GM12801 (cell line): ENCODE measurements around the gene BRME1.

Experiments
- TF ChIP-seq, protein P1 (sequence below): IDR thresholded peaks from one replicate; pipeline ENCODE4 v1.5.1; 2011; ENCODE audit warnings: control low read depth; ENCODE audit not compliant: insufficient read length; ENCODE audit errors: extremely low read depth

BRME1 gene

DNA sequence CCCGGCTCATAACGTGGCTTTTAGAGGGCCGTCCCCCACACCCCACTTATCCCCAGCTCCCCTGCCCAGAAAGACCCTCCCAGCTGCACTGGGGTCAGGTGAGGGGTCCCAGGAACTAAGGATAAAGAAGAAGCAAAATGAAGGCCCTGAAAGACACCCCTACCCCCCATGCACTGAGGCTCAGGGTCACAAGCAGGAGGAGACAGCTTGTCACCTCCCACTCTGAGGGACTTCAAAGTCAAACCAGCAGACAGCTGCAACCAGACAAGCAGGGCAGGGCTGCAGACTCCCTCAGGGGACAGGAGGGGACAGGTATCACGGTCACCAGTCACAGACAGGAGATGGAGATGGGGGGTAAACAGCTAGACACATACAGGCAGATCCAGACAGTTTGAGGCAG is 35.0 kb downstream of the BRME1 start:
- TF ChIP-seq, protein P1, sequence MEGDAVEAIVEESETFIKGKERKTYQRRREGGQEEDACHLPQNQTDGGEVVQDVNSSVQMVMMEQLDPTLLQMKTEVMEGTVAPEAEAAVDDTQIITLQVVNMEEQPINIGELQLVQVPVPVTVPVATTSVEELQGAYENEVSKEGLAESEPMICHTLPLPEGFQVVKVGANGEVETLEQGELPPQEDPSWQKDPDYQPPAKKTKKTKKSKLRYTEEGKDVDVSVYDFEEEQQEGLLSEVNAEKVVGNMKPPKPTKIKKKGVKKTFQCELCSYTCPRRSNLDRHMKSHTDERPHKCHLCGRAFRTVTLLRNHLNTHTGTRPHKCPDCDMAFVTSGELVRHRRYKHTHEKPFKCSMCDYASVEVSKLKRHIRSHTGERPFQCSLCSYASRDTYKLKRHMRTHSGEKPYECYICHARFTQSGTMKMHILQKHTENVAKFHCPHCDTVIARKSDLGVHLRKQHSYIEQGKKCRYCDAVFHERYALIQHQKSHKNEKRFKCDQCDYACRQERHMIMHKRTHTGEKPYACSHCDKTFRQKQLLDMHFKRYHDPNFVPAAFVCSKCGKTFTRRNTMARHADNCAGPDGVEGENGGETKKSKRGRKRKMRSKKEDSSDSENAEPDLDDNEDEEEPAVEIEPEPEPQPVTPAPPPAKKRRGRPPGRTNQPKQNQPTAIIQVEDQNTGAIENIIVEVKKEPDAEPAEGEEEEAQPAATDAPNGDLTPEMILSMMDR: no peak

DNA sequence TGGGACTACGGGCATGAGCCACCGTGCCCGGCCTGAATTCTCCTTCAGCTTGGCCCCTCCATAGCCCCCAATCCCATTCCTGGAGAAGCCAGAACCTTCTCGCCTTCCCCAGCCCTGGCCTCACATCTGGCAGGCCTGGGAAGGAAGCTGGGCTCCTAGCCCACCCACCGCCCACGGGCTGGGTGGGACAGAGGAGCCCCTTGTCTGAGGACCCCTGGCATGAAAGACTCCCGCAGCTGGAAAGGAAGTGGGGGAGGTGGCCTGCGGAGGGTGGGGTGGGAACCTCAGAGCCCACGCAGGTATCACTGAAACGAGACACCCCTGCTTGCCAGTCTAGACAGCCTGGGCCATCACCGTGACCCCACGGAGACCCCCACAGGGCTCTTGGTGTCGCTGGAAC is 36.6 kb downstream of the BRME1 start:
- TF ChIP-seq, protein P1: no peak

DNA sequence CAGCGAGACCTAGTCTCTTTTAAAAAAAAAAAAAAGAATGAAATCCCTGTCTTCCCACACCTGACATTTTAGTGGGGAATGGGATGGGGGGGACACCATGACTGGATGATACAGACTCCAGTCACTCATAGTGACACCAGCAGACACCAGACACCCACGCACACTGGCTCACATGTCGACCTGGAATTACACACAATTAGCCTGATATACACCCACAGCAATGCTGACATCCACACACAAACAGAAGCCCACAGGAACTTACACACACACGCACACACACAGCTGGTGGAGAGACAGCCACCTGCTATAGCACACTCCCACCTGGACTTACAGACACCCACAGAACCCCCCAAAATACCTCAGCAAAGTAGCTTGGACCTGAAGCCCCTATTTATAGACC is 37.3 kb downstream of the BRME1 start:
- TF ChIP-seq, protein P1: no peak

DNA sequence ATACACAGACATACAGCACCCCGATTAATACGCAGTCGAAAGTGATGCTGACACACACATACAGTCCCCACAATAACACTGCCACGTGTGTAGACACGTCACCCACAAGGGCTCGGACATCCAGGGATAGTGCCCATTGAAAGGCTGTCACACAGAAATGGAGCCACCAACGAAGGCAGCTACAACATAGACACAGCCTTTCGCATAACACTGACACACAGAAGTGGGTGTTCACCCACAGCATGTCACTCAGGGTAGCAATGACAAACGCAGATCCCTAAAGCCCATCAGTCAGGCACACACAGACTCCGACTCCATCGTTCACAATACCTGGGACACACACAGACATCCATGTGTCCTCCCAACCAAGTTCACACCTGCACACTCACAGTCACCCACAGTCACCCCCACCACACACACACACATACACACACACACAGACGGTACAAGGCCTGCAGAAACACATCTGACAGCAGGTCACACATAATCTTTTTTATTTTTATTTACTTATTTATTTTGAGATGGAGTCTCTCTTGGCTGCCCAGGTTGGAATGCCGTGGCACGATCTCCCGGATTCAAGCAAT is 39.4 kb downstream of the BRME1 start:
- TF ChIP-seq, protein P1: no peak

DNA sequence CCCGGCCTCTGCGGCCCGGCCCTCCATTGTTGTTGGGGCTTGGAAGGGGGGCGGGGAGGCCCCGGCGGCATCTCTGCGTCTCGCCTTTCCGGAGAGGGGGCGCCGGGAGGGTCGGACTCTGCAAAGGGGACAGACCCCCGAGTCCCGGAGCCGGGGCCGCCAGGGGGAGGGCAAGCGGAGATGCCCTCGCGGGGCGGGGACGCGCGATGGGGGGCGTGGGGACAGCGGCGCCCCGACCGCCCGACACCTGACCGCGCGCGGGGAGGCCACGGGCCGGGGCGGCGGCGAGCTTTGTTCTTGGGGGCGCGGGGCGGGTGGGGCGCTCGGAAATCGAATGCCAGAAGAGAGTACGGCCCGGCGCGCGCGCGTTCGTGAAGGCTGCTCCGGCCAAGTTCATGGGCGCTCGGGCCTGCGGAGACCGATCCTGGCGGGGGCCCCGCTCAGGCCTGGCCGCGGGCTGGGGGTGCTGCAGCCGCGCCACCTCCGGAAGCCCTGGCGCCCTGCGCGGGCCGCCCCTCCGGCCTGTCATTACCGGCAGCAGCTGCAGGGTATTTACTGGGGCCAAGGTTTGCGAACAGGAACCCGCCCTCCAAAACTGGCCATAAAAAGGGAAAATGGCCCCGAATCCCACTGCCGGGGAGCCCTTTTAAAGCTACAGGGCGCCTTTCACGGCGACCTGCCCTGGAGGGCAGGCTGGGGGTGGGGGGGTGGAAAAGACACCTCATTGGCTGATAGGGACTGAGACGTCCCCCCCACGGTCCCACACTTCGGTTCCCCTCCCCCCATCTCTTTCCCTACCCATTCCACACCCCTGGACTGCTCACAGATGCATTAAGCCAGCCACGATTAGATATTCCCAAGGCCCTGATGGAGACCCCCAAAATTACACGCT is 40.1 kb downstream of the BRME1 start:
- TF ChIP-seq, protein P1: no peak

DNA sequence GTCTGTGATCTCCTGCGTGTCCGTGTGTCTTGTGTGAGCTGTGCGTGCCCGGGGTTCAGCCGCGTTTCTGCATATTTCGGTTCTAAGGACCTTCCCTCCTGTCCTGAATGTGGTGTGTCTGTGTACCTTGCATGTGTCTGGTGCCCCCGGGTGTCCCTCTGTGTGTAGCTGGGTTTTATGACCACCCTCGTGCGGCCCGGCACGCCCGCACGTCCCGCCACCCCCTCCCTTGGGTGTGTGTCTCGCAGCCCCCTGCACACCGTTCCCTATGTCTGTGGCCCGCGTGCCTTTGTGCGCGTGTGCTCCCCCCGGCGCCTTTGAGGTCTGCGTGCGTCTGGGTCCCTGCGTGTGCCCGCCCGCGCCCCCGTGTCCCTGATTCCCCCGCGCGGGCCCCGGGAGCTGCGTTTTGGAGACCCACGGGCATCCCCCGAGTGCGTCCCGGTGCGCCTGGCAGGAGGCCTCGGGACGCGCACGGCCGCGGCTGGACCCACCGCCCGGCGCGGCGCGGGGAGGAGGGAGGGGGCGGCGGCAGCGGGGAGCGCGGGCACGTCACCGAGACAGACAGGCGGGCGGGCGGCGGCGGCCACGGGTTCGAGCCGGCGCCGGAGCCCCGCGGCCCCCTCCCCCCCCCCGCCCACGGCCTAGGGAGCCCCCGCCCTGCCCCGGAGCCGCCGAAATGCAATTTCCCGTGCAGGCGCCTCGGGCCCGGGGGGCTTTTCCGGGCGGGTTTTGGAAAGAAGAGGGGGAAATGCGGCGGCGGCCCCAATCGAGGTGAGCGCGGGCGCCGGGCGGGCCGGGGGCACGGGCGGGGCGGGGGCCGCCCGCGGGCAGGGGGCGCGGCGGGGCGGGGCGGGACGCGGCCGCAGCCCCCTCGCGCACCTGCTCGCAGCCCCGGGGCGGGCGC is 41.0 kb downstream of the BRME1 start:
- TF ChIP-seq, protein P1: no peak
